GM12874 (cell line): Measurements from ENCODE around the gene OLIG2.

ENCODE experiments used
- CTCF ChIP-seq: IDR thresholded peaks from 2 replicates; pipeline ENCODE4 v1.5.1; 2011; ENCODE audit warnings: low read depth, mild to moderate bottlenecking, control low read depth, low read length, moderate library complexity; ENCODE audit not compliant: insufficient read depth

The OLIG2 gene

GRCh38 chr21:33011462-33011861 is 14.3 kb upstream of the OLIG2 start:
- no peak for TF ChIP-seq CTCF

GRCh38 chr21:33013626-33014025 is 12.1 kb upstream of the OLIG2 start:
- TF ChIP-seq CTCF: no peak

DNA sequence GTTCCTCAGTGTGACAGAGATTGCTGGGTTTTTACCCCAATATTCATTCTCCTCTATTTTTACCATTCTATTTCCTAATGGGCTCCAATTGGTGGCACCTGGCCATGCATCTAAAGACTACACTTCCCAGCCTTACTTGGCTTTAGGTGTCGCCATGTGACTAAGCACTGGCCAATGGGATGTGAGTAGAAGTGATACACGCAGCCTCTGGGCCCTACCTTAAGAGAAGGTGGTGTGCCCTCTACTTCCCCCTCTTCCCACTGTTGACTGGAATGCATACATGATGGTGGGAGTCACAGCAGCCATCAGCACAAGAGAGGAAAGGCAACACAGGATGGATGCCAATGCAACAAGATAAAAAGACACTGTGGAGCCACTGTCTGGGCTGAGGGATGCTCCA is 11.4 kb upstream of the OLIG2 start:
- no peak for TF ChIP-seq CTCF

DNA sequence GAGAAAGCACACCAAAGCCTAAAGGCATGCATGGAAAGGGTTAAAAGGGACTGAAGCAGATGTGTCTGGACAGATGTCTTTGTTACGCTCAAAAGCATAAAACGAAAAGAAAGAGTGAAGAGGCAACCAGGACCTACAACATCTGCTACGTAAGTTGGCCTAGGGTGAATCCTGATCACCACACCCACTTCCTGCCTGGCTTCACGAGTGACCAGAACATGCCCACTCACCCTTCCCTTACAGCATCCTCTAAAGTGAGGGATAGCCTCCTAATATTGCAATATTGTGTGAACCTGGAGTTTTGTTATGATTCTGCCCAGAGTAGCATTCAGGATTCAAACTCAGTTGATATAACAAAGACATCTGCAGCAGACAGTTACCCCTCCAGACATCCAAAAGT is 10.6 kb upstream of the OLIG2 start:
- TF ChIP-seq CTCF: no peak

GRCh38 chr21:33015756-33016155 is 10.0 kb upstream of the OLIG2 start:
- TF ChIP-seq CTCF: no peak

- no peak for TF ChIP-seq CTCF
Observed at GRCh38 chr21:33018707-33019465, 6.8 kb upstream of the OLIG2 start.

DNA sequence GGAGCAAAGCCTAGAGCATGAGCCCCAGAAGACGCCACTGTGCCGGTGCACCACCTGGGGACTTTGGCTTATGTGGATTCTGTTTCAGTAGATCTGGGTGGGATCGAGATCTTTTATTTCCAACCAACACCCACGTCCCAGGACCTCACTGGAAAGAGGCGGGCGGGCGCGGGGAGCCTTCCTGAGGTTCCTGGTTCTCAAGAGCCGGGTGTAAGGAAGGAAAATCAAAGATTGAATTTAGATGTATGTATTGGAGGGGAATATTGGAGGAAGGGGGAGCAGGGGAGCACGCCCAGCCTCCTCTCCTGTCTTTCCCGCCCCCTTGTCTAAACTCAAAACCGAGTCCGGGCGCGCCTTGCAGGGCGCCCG is 6.2 kb upstream of the OLIG2 start:
- no peak for TF ChIP-seq CTCF
